ENCODE data around the gene TCERG1L. TPM values are rescaled to one million over a fixed set of nuclear protein-coding genes. Genes with fewer than 3 reads are reported as not detected.

The TCERG1L gene
- total RNA-seq, 1 experiment from 2014 or later: not detected

DNA sequence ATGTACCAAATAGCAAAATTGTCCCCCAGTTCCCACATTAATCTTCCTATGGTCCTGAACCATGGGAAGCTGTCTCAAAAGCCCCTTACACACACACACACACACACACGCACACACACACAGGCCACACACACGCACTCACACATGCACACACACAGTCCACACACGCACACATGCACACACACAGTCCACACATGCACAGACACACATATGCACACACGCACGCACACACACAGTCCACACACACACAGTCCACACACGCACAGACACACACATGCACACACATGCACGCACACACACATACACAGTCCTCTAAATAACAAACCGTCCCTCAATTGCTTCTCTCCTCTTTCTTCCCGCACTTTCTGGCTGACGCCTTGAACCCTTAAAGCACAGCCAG is 265.3 kb downstream of the TCERG1L start:
- H3K4me2 ChIP-seq: no peak overlapping the region
- H3K79me2 ChIP-seq (ENCODE audit: low read depth): no peaks in the 10 kb centered on the region
- intact Hi-C loops (cut with micrococcal nuclease; ENCODE audit: unreplicated experiment): no loop called here
- H4K20me1 ChIP-seq (ENCODE audit: insufficient read depth): no peaks in the 10 kb centered on the region
- no peak overlapping the region for H2AFZ ChIP-seq
- DNase-seq: no peak
- POLR2A ChIA-PET (ENCODE audit: unreplicated experiment): no interaction called here
- no peaks in the 10 kb centered on the region for H3K9me3 ChIP-seq (ENCODE audit: insufficient read depth, low read depth)
- H3K27ac ChIP-seq: no peak overlapping the region
- CTCF ChIA-PET: no interaction called here
- no TSS peak for BruUV-seq (replicated peaks)
- H3K9me2 ChIP-seq (ENCODE audit: insufficient read depth): no peaks in the 10 kb centered on the region
- H3K36me3 ChIP-seq (ENCODE audit: low read depth): no peaks in the 10 kb centered on the region
- H3K4me3 ChIP-seq: no peak overlapping the region
- H3K4me1 ChIP-seq (replicated peaks; ENCODE audit: insufficient read depth): no peaks in the 10 kb centered on the region
- no peak for TF ChIP-seq EZH2 (IDR thresholded peaks at IDR 0.05; ENCODE audit: low read depth)
- TF ChIP-seq, protein P1, sequence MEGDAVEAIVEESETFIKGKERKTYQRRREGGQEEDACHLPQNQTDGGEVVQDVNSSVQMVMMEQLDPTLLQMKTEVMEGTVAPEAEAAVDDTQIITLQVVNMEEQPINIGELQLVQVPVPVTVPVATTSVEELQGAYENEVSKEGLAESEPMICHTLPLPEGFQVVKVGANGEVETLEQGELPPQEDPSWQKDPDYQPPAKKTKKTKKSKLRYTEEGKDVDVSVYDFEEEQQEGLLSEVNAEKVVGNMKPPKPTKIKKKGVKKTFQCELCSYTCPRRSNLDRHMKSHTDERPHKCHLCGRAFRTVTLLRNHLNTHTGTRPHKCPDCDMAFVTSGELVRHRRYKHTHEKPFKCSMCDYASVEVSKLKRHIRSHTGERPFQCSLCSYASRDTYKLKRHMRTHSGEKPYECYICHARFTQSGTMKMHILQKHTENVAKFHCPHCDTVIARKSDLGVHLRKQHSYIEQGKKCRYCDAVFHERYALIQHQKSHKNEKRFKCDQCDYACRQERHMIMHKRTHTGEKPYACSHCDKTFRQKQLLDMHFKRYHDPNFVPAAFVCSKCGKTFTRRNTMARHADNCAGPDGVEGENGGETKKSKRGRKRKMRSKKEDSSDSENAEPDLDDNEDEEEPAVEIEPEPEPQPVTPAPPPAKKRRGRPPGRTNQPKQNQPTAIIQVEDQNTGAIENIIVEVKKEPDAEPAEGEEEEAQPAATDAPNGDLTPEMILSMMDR (conservative IDR thresholded peaks at IDR 0.05): no peak
- H3K27me3 ChIP-seq (ENCODE audit: insufficient read depth, low read depth): peaks cover 6% of the 10 kb centered on the region; the same call in 1 of the 2 replicates
- no peaks in the 10 kb centered on the region for H3F3A ChIP-seq (ENCODE audit: insufficient read depth, low read depth)

DNA sequence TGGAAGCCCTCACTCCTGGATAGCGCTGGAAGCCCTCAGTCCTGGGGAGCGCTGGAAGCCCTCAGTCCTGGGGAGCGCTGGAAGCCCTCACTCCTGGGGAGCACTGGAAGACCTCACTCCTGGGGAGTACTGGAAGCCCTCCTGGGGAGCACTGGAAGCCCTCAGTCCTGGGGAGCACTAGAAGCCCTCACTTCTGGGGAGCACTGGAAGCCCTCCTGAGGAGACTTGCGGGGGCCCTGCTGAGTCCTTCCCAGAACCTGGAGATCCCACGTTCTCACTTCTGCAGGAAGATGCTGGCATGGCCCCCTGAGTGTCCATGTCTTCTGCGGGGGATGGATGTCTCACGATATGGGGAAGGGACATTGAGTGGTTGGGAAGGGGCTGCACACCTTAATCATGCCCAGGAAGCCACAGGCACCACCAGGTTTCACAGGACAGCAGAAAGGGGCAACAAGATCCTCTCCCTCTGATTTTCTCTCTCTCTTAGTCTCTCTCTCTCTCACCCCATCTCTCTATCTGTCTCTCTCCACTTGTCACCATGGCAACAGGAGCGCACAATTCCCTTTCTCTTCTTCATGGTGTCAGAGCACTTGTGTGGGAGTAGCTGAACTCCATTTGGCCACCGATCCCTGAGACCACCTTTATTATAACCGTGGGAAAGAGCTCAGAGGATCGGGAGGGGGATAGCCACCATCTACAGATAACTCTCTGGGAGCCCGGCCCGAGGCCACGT is 267.0 kb downstream of the TCERG1L start:
- Histone ChIP-seq H3K4me2 (no peak overlapping the region), H3K9me2 (ENCODE audit: insufficient read depth) (no peaks in the 10 kb centered on the region), H3K36me3 (ENCODE audit: low read depth) (no peaks in the 10 kb centered on the region), H3K9me3 (ENCODE audit: insufficient read depth, low read depth) (no peaks in the 10 kb centered on the region), H2AFZ (no peak overlapping the region), H3K27me3 (ENCODE audit: insufficient read depth, low read depth) (peaks cover 6% of the 10 kb centered on the region; the same call in 1 of the 2 replicates), H3K79me2 (ENCODE audit: low read depth) (no peaks in the 10 kb centered on the region), H4K20me1 (ENCODE audit: insufficient read depth) (no peaks in the 10 kb centered on the region), H3K4me3 (no peak overlapping the region), H3K4me1 (replicated peaks; ENCODE audit: insufficient read depth) (no peaks in the 10 kb centered on the region), H3F3A (ENCODE audit: insufficient read depth, low read depth) (no peaks in the 10 kb centered on the region), H3K27ac (no peak overlapping the region)
- no peak for TF ChIP-seq EZH2 (IDR thresholded peaks at IDR 0.05; ENCODE audit: low read depth)
- TF ChIP-seq, protein P1 (conservative IDR thresholded peaks at IDR 0.05): no peak
- BruUV-seq (replicated peaks): no TSS peak
- DNase-seq: no peak
- intact Hi-C loops (cut with micrococcal nuclease; ENCODE audit: unreplicated experiment): no loop called here
- ChIA-PET CTCF (no interaction called here), POLR2A (ENCODE audit: unreplicated experiment) (no interaction called here)

DNA sequence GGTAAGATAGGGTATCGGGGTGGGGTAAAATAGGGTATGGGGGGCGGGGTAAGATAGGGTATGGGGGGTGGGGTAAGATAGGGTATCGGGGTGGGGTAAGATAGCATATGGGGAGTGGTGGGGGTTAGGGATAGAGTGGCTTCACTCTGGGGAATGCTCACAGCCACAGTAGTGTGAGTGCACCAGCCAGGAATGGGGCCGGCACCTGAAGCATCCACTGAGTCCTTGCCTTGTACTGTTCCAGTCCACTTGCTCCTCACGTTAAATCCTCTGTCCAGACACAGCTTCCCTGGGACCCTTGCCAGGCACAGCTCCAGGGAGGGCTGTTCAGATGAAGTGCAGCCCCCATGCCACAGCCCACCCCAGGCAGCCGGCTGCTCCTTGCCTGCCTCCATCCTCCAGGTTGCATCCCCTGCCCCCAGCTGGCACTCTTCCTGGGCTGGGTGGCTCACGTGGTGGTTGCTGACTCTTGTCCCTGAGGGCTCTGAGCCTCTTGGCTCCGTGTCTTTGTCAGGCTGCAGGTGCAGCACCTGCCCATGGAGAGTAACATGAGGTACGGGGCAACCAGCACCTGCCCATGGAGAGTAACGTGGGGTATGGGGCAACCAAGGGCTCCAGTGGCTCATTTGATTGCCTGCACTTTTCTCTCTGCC is 268.4 kb downstream of the TCERG1L start:
- CTCF ChIA-PET: no interaction called here
- no peak overlapping the region for H3K4me2 ChIP-seq
- no peaks in the 10 kb centered on the region for H3K4me1 ChIP-seq (replicated peaks; ENCODE audit: insufficient read depth)
- no peak overlapping the region for H3K4me3 ChIP-seq
- no peak for TF ChIP-seq EZH2 (IDR thresholded peaks at IDR 0.05; ENCODE audit: low read depth)
- TF ChIP-seq, protein P1 (conservative IDR thresholded peaks at IDR 0.05): no peak
- no peaks in the 10 kb centered on the region for H3K9me2 ChIP-seq (ENCODE audit: insufficient read depth)
- DNase-seq: no peak
- H3K9me3 ChIP-seq (ENCODE audit: insufficient read depth, low read depth): no peaks in the 10 kb centered on the region
- no peaks in the 10 kb centered on the region for H3F3A ChIP-seq (ENCODE audit: insufficient read depth, low read depth)
- 0 out of 2 replicates have a peak, but pooled peaks cover 6% of the 10 kb centered on the region for H3K27me3 ChIP-seq (ENCODE audit: insufficient read depth, low read depth)
- no peaks in the 10 kb centered on the region for H4K20me1 ChIP-seq (ENCODE audit: insufficient read depth)
- no peak overlapping the region for H3K27ac ChIP-seq
- BruUV-seq (replicated peaks): no TSS peak
- no peaks in the 10 kb centered on the region for H3K79me2 ChIP-seq (ENCODE audit: low read depth)
- H3K36me3 ChIP-seq (ENCODE audit: low read depth): no peaks in the 10 kb centered on the region
- no peak overlapping the region for H2AFZ ChIP-seq
- intact Hi-C loops (cut with micrococcal nuclease; ENCODE audit: unreplicated experiment): no loop called here
- POLR2A ChIA-PET (ENCODE audit: unreplicated experiment): no interaction called here

Measured in PC-9 (cell line).